Measurements from ENCODE around the gene CD72. TPM values are rescaled to one million over a fixed set of nuclear protein-coding genes. Genes with fewer than 3 reads are reported as not detected.

CD72 gene, protein sequence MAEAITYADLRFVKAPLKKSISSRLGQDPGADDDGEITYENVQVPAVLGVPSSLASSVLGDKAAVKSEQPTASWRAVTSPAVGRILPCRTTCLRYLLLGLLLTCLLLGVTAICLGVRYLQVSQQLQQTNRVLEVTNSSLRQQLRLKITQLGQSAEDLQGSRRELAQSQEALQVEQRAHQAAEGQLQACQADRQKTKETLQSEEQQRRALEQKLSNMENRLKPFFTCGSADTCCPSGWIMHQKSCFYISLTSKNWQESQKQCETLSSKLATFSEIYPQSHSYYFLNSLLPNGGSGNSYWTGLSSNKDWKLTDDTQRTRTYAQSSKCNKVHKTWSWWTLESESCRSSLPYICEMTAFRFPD
- total RNA-seq (2022; extraction: Qiagen RNA extraction), result 0.06 to 0.18 TPM (median 0.12 TPM) in 4 of 5 replicates, not detected in the other

DNA sequence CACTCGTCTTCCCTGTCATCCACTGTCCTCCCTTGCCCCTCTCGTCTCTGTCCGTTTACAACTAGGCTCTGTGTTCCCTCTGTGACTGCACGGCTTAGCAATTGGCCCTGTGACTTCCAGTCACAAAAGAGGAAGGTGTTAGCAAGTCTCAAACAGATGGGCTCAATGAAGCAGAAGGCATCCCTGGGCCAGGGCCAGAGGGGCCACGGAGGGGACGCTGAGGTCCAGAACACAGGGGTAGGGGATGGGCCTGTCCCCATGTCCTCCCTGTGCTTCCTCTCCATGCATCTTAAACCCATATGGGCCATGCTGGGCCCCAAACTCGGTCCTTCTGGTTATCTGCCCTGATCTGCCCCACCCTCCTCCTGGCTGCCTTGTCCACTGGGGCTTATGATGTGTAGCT is at the start of gene CD72:
Gene CD72 (minus strand): TSS at position 89 of the 403 bp plus-strand sequence. CDS start 110 bp downstream, outside the sequence.

DNA sequence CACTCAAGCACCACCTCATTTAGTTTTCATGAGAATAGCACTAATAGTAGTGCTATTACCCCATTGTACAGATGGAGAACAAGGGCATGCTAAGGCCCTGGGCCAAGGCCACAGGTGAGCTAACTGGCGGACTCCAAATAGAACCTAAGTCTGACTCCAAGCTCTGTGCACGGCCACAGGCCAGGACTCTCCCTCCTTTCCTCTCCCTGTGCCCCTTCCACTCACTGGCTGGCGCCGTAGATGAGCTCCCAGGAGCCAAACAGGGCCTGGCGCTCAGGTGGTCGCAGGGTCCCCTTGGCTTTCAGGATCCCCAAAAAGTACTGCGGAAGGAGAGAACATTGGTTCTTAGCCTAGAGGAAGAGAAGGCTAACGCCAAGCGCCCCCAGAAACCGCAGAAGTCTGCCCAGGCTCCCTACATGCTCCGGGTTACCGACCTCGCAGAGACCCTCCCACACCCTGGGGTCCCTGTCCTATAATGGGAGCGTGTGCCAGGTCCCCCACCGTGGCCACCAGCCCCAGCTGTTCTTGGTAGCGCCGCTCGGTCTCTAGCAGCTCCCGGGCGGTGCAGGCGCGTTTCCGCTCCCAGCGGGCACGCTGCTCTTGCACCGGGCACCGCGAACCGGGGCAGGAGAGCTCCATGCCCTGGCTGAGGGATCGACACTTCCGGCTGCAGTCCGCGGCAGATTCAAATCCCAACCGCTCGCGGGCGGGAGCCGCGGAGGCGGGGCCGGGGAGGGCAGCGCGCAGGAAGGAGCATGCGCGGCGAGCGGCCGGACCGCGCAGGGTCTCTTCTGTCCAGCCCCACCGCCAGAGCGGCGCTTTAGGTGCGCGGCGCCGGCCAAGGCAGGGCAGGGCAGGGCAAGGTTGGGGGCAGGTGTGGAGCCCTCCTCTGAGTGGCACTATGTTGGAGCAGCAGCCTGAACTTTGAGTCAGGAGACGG is 46.6 kb upstream of the CD72 start, which contains the start of gene ARHGEF39:
Gene ARHGEF39 (minus strand): TSS at position 665 of the 940 bp plus-strand sequence. CDS start 26 bp downstream, at position 639.

DNA sequence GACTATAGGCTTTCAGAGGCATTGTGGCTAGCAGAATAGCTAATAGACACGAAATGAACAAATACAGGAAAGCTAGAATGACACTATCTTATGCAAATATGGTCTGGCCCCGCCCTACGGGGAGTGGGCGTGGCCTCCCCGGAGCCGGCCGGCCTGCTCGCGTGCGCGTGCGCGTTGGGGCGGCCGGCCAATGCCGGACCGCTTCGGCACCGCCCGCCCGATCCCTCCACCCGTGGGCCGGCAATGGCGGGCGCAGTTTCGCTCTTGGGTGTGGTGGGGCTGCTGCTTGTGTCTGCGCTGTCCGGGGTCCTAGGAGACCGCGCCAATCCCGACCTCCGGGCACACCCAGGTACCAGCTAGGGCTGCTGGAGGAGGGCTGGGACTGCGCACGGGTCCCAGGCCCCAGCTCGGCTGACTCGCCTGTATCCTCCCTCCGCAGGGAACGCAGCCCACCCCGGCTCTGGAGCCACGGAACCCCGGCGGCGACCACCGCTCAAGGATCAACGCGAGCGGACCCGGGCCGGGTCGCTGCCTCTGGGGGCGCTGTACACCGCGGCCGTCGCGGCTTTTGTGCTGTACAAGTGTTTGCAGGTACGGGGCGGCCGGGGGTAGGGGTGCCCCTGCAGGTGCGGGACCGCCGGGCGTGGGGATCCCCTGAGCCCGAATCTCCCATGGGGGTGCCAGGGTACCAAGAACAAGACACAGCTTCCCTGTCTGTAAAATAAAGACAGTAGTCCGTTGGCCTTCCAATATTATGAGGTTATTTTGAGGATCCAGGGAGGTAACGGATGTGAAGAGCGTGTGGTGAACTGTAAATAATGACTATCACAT is 40.1 kb upstream of the CD72 start, which contains the start of gene CCDC107:
Gene CCDC107 (plus strand): TSS at position 156 of the 831 bp plus-strand sequence. CDS start 88 bp downstream, at position 244.

DNA sequence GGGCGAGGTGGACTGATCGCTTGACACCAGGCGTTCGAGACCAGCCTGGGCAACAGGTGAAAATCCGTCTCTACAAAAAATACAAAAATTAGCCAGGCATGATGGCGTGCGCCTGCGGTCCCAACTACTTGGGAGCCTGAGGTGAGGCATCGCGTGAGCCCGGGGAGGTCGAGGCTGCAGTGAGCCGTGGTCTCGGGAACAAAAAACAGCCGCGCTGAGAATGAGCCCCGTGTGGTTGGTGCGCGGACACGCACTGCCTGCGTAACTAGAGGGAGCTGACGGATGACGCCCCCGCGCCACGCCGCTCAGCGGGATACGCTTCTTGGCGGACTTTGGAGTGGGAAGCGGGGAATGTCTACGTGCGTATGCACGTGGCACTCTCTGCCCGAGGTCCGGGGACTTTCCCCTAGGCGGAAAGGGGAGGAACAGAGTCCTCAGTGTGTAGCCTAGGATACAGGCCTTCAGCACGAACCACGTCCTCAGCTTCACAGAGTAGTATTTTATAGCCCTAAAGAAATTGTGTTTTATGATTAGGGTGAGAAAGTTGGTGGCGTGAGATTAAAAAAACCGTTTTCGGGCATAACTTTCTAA is 39.4 kb upstream of the CD72 start, which contains the start of gene RMRP:
Gene RMRP (minus strand): TSS at position 474 of the 591 bp plus-strand sequence.

DNA sequence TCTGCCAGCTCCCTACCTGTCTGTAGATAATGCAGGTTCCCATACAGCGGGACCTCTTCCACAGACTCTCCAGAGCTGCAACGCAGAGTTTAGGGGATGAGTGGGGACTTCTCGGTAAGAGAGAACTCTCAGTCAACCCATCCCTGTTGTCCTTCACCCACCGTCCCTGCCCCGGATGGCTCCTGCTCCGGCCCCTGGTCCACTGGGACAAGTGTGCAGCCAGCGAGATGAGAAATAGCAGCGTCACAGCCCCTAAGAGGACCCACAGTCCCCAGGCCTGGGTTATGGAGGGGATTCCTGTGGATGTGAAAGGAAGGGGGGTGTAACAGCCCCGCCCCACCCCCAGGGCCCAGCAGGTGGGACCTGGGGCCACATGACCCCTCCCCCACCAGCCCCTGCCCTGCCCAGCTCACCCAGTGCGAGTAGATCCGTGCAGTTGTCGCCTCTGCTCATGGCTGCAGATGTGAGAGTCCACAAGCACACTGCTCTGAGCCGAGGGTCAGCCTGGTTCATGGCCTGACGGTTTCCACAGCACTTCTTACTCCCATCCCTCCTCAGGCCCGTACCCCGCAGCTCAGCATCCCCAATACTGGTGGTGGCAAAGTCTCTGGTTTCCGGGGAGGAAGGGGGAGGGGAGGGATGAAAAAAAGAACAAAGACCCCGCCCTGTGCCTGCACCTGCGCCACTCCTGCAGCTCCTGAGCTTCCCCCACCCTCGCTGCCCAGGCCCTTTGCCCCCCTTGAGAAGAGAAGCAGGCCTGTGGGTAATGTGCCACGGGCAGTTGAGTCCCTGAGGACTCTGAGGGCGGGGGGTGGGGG is 32.3 kb upstream of the CD72 start, which contains the start of gene SIT1:
Gene SIT1 (minus strand): TSS at position 591 of the 818 bp plus-strand sequence. CDS start 78 bp downstream, at position 513.

DNA sequence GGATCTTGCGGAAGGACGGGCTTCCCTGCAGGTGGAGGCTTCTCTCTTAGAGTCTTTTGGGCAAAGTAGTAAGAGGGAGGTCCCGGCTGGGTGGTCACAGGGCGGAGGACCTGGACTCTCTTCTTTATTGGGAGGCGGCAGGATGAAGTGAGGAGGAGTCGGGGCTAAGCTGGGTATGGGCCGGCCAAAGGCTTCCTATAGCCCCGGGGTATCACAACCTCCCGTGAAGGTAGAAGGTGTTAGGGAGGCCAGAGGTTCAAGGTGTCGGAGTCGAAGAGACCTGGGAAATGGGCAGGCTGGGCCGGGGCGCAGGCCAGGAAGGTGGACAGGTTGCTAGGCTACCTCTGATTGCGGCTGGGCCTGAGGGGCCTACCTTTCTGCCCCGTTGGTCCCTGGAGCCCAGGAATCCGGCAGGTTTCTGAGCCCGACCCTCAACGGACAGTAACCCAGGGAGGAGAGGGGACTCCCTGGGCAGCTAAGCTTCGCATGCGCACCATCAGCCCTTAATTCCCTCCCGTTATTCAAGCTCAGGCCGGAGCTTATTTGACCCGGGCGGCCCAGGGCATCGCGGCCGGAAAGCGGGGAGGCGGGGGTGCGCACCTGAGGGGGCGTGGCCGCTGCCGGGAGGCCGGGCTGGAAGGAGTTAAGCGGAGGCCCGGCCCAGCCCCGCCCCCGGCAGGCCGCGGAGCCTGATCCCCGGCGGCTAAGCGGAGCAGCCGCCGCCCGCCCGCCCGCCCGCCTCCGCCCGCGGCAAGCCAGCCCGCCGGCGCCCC is 13.4 kb downstream of the CD72 start, which contains the start of gene TESK1:
Gene TESK1 (plus strand): TSS at position 685 of the 773 bp plus-strand sequence. CDS start 358 bp downstream, outside the sequence.

Other genes starting within 250 kb of the CD72 start
- gene RUSC2, start 128.3 kb downstream of the CD72 start, total RNA-seq (2022; extraction: Qiagen RNA extraction), result 22.4 to 33.2 TPM (median 29.5 TPM) in 5 replicates
- gene TESK1, start 13.2 kb downstream of the CD72 start, total RNA-seq (2022; extraction: Qiagen RNA extraction), result 23.2 to 30.9 TPM (median 29.9 TPM) in 5 replicates
- not detected in 5 replicates for gene SIT1, start 32.5 kb upstream of the CD72 start, total RNA-seq (2022; extraction: Qiagen RNA extraction)
- 4.2 to 11.7 TPM (median 7.0 TPM) in 3 of 5 replicates, not detected in the others for gene RMRP, start 39.6 kb upstream of the CD72 start, total RNA-seq (2022; extraction: Qiagen RNA extraction)
- 21.2 to 27.0 TPM (median 25.3 TPM) in 5 replicates for gene CCDC107, start 39.9 kb upstream of the CD72 start, total RNA-seq (2022; extraction: Qiagen RNA extraction)
- 13.1 to 20.9 TPM (median 19.3 TPM) in 5 replicates for gene ARHGEF39, start 46.8 kb upstream of the CD72 start, total RNA-seq (2022; extraction: Qiagen RNA extraction)
- 4.2 to 7.9 TPM (median 7.3 TPM) in 5 replicates for gene CA9, start 55.5 kb upstream of the CD72 start, total RNA-seq (2022; extraction: Qiagen RNA extraction)
- 623 to 688 TPM (median 654 TPM) in 5 replicates for gene TPM2, start 71.5 kb upstream of the CD72 start, total RNA-seq (2022; extraction: Qiagen RNA extraction)
- gene TLN1, start 113.8 kb upstream of the CD72 start, total RNA-seq (2022; extraction: Qiagen RNA extraction), result 110 to 135 TPM (median 123 TPM) in 5 replicates
- gene CREB3, start 114.3 kb upstream of the CD72 start, total RNA-seq (2022; extraction: Qiagen RNA extraction), result 58.6 to 69.3 TPM (median 61.3 TPM) in 5 replicates
- gene GBA2, start 130.8 kb upstream of the CD72 start, total RNA-seq (2022; extraction: Qiagen RNA extraction), result 27.4 to 38.0 TPM (median 34.1 TPM) in 5 replicates
- 12.8 to 17.3 TPM (median 15.8 TPM) in 5 replicates for gene RGP1, start 130.9 kb upstream of the CD72 start, total RNA-seq (2022; extraction: Qiagen RNA extraction)
- 0.30 to 0.48 TPM (median 0.36 TPM) in 3 of 5 replicates, not detected in the others for gene MSMP, start 135.9 kb upstream of the CD72 start, total RNA-seq (2022; extraction: Qiagen RNA extraction)
- gene NPR2, start 173.2 kb upstream of the CD72 start, total RNA-seq (2022; extraction: Qiagen RNA extraction), result 4.6 to 7.4 TPM (median 6.1 TPM) in 5 replicates
- 0.44 to 0.64 TPM (median 0.58 TPM) in 5 replicates for gene SPAG8, start 193.8 kb upstream of the CD72 start, total RNA-seq (2022; extraction: Qiagen RNA extraction)
- 69.8 to 110 TPM (median 103 TPM) in 5 replicates for gene HINT2, start 196.6 kb upstream of the CD72 start, total RNA-seq (2022; extraction: Qiagen RNA extraction)
- not detected in 5 replicates for gene FAM221B, start 210.3 kb upstream of the CD72 start, total RNA-seq (2022; extraction: Qiagen RNA extraction)
- 2.5 to 3.7 TPM (median 3.4 TPM) in 5 replicates for gene TMEM8B, start 210.8 kb upstream of the CD72 start, total RNA-seq (2022; extraction: Qiagen RNA extraction)

Measured in A549 treated with CORT108297 at 1 μM for 4 hours (cell line).